ENCODE results near the gene EDN2.

DNA sequence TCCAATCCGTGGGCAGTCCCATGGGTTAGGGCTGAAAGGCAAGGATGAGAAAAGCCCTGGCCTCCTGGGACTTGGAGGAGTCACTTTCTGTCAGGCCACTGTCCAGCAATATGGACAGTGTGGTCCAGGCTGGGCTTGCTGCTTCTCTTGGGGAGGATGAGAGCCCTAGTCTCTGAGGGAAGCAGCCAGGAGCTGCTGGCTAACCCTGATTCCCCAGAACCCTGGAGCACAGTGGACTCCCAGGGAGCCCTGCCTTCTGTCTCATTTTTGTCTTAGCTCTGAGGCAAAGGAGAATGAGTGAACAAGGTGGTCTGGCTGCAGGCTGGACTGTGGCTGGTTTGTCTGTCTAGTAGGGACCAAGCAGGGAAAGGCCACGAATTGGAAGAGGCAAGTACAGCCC, 23.8 kb upstream of the EDN2 start:
- TF ChIP-seq, protein P1, sequence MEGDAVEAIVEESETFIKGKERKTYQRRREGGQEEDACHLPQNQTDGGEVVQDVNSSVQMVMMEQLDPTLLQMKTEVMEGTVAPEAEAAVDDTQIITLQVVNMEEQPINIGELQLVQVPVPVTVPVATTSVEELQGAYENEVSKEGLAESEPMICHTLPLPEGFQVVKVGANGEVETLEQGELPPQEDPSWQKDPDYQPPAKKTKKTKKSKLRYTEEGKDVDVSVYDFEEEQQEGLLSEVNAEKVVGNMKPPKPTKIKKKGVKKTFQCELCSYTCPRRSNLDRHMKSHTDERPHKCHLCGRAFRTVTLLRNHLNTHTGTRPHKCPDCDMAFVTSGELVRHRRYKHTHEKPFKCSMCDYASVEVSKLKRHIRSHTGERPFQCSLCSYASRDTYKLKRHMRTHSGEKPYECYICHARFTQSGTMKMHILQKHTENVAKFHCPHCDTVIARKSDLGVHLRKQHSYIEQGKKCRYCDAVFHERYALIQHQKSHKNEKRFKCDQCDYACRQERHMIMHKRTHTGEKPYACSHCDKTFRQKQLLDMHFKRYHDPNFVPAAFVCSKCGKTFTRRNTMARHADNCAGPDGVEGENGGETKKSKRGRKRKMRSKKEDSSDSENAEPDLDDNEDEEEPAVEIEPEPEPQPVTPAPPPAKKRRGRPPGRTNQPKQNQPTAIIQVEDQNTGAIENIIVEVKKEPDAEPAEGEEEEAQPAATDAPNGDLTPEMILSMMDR (IDR thresholded peaks at IDR 0.05; ENCODE audit: insufficient read depth, low read length), result no peak
- TF ChIP-seq, protein P2, sequence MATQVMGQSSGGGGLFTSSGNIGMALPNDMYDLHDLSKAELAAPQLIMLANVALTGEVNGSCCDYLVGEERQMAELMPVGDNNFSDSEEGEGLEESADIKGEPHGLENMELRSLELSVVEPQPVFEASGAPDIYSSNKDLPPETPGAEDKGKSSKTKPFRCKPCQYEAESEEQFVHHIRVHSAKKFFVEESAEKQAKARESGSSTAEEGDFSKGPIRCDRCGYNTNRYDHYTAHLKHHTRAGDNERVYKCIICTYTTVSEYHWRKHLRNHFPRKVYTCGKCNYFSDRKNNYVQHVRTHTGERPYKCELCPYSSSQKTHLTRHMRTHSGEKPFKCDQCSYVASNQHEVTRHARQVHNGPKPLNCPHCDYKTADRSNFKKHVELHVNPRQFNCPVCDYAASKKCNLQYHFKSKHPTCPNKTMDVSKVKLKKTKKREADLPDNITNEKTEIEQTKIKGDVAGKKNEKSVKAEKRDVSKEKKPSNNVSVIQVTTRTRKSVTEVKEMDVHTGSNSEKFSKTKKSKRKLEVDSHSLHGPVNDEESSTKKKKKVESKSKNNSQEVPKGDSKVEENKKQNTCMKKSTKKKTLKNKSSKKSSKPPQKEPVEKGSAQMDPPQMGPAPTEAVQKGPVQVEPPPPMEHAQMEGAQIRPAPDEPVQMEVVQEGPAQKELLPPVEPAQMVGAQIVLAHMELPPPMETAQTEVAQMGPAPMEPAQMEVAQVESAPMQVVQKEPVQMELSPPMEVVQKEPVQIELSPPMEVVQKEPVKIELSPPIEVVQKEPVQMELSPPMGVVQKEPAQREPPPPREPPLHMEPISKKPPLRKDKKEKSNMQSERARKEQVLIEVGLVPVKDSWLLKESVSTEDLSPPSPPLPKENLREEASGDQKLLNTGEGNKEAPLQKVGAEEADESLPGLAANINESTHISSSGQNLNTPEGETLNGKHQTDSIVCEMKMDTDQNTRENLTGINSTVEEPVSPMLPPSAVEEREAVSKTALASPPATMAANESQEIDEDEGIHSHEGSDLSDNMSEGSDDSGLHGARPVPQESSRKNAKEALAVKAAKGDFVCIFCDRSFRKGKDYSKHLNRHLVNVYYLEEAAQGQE (IDR thresholded peaks at IDR 0.05; ENCODE audit: insufficient replicate concordance, low read depth), result no peak
- TF ChIP-seq GABPA (IDR thresholded peaks at IDR 0.05; ENCODE audit: low read depth) (no peak), POLR2AphosphoS5 (IDR thresholded peaks at IDR 0.05; ENCODE audit: low read depth) (no peak), SPI1 (IDR thresholded peaks at IDR 0.05; ENCODE audit: borderline replicate concordance, low read depth) (no peak)

All from HL-60 (cell line).